K562 (cell line): ENCODE data around the gene USP10. TPM values are rescaled to one million over a fixed set of nuclear protein-coding genes. Genes with fewer than 3 reads are reported as not detected.

Experiments
- ELF1 ChIP-seq: fragments of 200-800 bp; sonication (Bioruptor generic); IDR thresholded peaks from 2 replicates; pipeline ENCODE4 v1.6.1; 2016; ENCODE audit warnings: missing genetic modification characterization, missing compliant biosample characterization
- MGA ChIP-seq: fragments of 450-650 bp; IDR thresholded peaks from 2 replicates; pipeline ENCODE4 v1.6.1; 2016; ENCODE audit warnings: mild to moderate bottlenecking, moderate library complexity
- MITF ChIP-seq: IDR thresholded peaks from 2 replicates; pipeline ENCODE4 v1.6.1; 2014; ENCODE audit warnings: antibody characterized with exemption
- PREB ChIP-seq: sonication (generic); formaldehyde crosslinking; IDR thresholded peaks from 2 replicates; pipeline ENCODE4 v1.8.1; 2023; ENCODE audit warnings: mild to moderate bottlenecking, missing genetic modification reagents
- RERE ChIP-seq: sonication (generic); formaldehyde crosslinking; IDR thresholded peaks from 2 replicates; pipeline ENCODE4 v1.8.0; 2023; ENCODE audit warnings: missing genetic modification reagents, mild to moderate bottlenecking, borderline replicate concordance
- ZNF12 ChIP-seq: sonication (generic); formaldehyde crosslinking; IDR thresholded peaks from 2 replicates; pipeline ENCODE4 v1.4.0; 2020; ENCODE audit warnings: mild to moderate bottlenecking, missing genetic modification reagents
- polyA plus RNA-seq, 8 experiments: library from polyadenylated mRNA; depleted of rRNA in 4 of 8; stranded (reverse) in 5 of 8; unstranded in 3 of 8; fragments of >200 nt; fragmentation: Nextera tagmentation in 2 of 8; fragmentation: Illumina TruSeq in 1 of 8; extraction: Ambion mirVana in 2 of 8; extraction: Trizol in 1 of 8; gene quantifications; 2 replicates each; pipeline versions ENCODE4 v1.2.1 to v1.2.3, GENCODE V29; 2011 to 2014; ENCODE audit warnings: inconsistent platforms in 1 of 8, missing spikeins in 1 of 8
- total RNA-seq, 7 experiments: library from RNA; depleted of rRNA in 6 of 7; stranded (reverse); fragments of >200 nt in 6 of 7; fragmentation: Illumina TruSeq in 2 of 7; extraction: Trizol in 2 of 7; gene quantifications; 2 replicates each; pipeline versions ENCODE4 v1.2.1 to v1.2.3, GENCODE V29; 2011 to 2021; ENCODE audit warnings: low replicate concordance in 1 of 7

USP10 gene
- total and polyA plus RNA-seq, 9 of the 15 experiments (the other 6 are each of a cell fraction or from before 2014, with no cell fraction given) = 61.7 to 197 (median 116) TPM

GRCh38 chr16:84724606-84725309, 25.0 kb downstream of the USP10 start (continued):
- TF ChIP-seq PREB (no peak), ZNF12 (CRISPR knock-in tag) (no peak), ELF1 (tag) (0 out of 2 replicates have a peak, but pooled peaks have one; percentile 24), MITF (no peak), RERE (no peak), MGA (no peak)
